Measurements from ENCODE around the gene APBA2. TPM values are rescaled to one million over a fixed set of nuclear protein-coding genes. Genes with fewer than 3 reads are reported as not detected.

Gene APBA2
- total and polyA plus RNA-seq, 2 of the 13 experiments (the other 11 are each of a cell fraction or from before 2014, with no cell fraction given): 0.62 to 2.3 TPM

DNA sequence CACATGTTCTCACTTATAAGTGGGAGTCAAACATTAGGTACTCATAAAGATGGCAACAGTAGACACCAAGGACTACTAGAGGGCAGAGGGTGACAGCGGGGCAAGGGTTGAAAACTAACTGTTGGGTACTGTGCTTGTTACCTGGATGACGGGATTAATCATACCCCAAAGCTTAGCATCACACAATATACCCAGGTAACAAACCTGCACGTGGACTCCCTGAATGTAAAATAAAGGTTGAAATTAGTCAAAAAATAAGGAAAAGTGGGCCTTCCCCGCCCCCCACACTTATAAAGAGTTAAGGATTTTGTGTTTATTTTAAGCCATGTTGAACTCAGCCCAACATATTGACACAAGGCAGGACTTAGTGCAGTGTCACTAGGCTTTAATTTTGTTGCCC is 96.1 kb downstream of the APBA2 start (continued):
- TF ChIP-seq, protein P1, sequence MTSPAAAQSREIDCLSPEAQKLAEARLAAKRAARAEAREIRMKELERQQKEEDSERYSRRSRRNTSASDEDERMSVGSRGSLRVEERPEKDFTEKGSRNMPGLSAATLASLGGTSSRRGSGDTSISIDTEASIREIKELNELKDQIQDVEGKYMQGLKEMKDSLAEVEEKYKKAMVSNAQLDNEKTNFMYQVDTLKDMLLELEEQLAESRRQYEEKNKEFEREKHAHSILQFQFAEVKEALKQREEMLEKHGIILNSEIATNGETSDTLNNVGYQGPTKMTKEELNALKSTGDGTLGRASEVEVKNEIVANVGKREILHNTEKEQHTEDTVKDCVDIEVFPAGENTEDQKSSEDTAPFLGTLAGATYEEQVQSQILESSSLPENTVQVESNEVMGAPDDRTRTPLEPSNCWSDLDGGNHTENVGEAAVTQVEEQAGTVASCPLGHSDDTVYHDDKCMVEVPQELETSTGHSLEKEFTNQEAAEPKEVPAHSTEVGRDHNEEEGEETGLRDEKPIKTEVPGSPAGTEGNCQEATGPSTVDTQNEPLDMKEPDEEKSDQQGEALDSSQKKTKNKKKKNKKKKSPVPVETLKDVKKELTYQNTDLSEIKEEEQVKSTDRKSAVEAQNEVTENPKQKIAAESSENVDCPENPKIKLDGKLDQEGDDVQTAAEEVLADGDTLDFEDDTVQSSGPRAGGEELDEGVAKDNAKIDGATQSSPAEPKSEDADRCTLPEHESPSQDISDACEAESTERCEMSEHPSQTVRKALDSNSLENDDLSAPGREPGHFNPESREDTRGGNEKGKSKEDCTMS (CRISPR knock-in tag; conservative IDR thresholded peaks at IDR 0.05): no peak

DNA sequence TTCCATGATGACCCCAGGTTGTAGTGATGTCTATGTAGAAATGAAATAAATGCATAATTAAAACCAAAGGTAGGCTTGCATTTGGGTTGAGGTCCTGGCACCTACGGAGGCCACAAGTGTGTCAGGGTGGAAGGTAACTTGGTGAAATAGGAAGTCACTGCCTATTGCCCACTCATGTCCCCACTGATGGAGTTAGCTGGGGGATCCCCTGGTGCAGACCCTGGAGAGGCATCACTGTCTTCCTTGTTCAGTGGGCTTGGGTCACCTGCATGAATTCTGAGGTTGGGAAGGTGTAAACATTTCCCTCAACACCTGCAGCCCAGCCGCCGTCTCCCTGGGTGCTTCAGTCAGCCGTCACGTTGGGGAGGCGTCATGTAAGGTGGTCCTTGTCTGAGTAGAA is 97.1 kb downstream of the APBA2 start:
- no peak overlapping the region for H3K9ac ChIP-seq (ENCODE audit: insufficient read depth, low read depth, low read length)
- 75% methylated on average over 1 of the region's 6 CpGs for WGBS (ENCODE audit: low lambda C conversion rate)
- H3K4me3 ChIP-seq (replicated peaks in 1 of 3; ENCODE audit: insufficient read depth in 1 of 3, low read depth in 2 of 3, low read length in 3 of 3): no peak overlapping the region
- 0 out of 2 replicates have a peak, but pooled peaks cover 5% of the 10 kb centered on the region for H3K4me1 ChIP-seq (ENCODE audit: insufficient read depth, low read length)
- in situ Hi-C loops (cut with HindIII; ENCODE audit: extremely low pct_ligation_motif_present, low pct_unique_long_range_greater_than_20kb) (no loop called here), intact Hi-C loops (cut with micrococcal nuclease; ENCODE audit: unreplicated experiment) (no loop called here)
- POLR2A ChIA-PET: no interaction called here
- CTCF ChIA-PET (ENCODE audit: low intra/inter-chr PET ratio, low total read pairs): no interaction called here
- no peak overlapping the region for H2AFZ ChIP-seq (ENCODE audit: low read length)
- no peak overlapping the region for H3K4me2 ChIP-seq (ENCODE audit: low read depth, low read length)
- no peaks in the 10 kb centered on the region for H3K36me3 ChIP-seq (replicated peaks in 1 of 2; ENCODE audit: control insufficient read depth in 1 of 2, insufficient read depth in 2 of 2, low read length in 2 of 2)
- H3K9me3 ChIP-seq (ENCODE audit: low read length): no peaks in the 10 kb centered on the region
- H3K27me3 ChIP-seq (ENCODE audit: control insufficient read depth in 1 of 2, insufficient read depth in 2 of 2, low read length in 2 of 2): no peaks in the 10 kb centered on the region
- FAIRE-seq (no peak), ATAC-seq (no peak), DNase-seq (ENCODE audit: low spot score) (no peak)
- no TSS peak for BruUV-seq (replicated peaks)
- no peak overlapping the region for H3K27ac ChIP-seq (ENCODE audit: extremely low read length, insufficient read depth, low read length)
- H4K20me1 ChIP-seq (ENCODE audit: insufficient read depth, low read length): no peaks in the 10 kb centered on the region
- no peaks in the 10 kb centered on the region for H3K79me2 ChIP-seq (ENCODE audit: insufficient read depth, low read length)
- TF ChIP-seq, protein P2, sequence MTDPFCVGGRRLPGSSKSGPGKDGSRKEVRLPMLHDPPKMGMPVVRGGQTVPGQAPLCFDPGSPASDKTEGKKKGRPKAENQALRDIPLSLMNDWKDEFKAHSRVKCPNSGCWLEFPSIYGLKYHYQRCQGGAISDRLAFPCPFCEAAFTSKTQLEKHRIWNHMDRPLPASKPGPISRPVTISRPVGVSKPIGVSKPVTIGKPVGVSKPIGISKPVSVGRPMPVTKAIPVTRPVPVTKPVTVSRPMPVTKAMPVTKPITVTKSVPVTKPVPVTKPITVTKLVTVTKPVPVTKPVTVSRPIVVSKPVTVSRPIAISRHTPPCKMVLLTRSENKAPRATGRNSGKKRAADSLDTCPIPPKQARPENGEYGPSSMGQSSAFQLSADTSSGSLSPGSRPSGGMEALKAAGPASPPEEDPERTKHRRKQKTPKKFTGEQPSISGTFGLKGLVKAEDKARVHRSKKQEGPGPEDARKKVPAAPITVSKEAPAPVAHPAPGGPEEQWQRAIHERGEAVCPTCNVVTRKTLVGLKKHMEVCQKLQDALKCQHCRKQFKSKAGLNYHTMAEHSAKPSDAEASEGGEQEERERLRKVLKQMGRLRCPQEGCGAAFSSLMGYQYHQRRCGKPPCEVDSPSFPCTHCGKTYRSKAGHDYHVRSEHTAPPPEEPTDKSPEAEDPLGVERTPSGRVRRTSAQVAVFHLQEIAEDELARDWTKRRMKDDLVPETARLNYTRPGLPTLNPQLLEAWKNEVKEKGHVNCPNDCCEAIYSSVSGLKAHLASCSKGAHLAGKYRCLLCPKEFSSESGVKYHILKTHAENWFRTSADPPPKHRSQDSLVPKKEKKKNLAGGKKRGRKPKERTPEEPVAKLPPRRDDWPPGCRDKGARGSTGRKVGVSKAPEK (CRISPR knock-in tag; IDR thresholded peaks at IDR 0.05; ENCODE audit: borderline replicate concordance): no peak
- no peak for TF ChIP-seq SMAD1 (CRISPR knock-in tag; IDR thresholded peaks at IDR 0.05; ENCODE audit: borderline replicate concordance, low read depth)
- no peak for TF ChIP-seq PRMT3 (CRISPR knock-in tag; IDR thresholded peaks at IDR 0.05; ENCODE audit: borderline replicate concordance, low read depth)
- no peak for TF ChIP-seq ZNF256 (CRISPR knock-in tag; conservative IDR thresholded peaks at IDR 0.05)
- TF ChIP-seq, protein P3, sequence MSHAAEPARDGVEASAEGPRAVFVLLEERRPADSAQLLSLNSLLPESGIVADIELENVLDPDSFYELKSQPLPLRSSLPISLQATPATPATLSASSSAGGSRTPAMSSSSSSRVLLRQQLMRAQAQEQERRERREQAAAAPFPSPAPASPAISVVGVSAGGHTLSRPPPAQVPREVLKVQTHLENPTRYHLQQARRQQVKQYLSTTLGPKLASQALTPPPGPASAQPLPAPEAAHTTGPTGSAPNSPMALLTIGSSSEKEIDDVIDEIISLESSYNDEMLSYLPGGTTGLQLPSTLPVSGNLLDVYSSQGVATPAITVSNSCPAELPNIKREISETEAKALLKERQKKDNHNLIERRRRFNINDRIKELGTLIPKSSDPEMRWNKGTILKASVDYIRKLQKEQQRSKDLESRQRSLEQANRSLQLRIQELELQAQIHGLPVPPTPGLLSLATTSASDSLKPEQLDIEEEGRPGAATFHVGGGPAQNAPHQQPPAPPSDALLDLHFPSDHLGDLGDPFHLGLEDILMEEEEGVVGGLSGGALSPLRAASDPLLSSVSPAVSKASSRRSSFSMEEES (CRISPR knock-in tag; IDR thresholded peaks at IDR 0.05): no peak
- no peak for TF ChIP-seq GABPA (IDR thresholded peaks at IDR 0.05; ENCODE audit: low read depth, low read length)
- TF ChIP-seq GABPA (CRISPR knock-in tag; IDR thresholded peaks at IDR 0.05; ENCODE audit: low read depth): no peak
- no peak for TF ChIP-seq CHD2 (IDR thresholded peaks at IDR 0.05; ENCODE audit: low read depth, low read length)
- TF ChIP-seq ZNF670 (CRISPR knock-in tag; IDR thresholded peaks at IDR 0.05; ENCODE audit: borderline replicate concordance): no peak
- TF ChIP-seq, protein P4, sequence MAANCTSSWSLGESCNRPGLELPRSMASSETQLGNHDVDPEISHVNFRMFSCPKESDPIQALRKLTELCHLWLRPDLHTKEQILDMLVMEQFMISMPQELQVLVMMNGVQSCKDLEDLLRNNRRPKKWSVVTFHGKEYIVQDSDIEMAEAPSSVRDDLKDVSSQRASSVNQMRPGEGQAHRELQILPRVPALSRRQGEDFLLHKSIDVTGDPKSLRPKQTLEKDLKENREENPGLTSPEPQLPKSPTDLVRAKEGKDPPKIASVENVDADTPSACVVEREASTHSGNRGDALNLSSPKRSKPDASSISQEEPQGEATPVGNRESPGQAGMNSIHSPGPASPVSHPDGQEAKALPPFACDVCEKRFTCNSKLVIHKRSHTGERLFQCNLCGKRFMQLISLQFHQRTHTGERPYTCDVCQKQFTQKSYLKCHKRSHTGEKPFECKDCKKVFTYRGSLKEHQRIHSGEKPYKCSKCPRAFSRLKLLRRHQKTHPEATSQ (CRISPR knock-in tag; IDR thresholded peaks at IDR 0.05; ENCODE audit: borderline replicate concordance): no peak
- TF ChIP-seq, protein P5, sequence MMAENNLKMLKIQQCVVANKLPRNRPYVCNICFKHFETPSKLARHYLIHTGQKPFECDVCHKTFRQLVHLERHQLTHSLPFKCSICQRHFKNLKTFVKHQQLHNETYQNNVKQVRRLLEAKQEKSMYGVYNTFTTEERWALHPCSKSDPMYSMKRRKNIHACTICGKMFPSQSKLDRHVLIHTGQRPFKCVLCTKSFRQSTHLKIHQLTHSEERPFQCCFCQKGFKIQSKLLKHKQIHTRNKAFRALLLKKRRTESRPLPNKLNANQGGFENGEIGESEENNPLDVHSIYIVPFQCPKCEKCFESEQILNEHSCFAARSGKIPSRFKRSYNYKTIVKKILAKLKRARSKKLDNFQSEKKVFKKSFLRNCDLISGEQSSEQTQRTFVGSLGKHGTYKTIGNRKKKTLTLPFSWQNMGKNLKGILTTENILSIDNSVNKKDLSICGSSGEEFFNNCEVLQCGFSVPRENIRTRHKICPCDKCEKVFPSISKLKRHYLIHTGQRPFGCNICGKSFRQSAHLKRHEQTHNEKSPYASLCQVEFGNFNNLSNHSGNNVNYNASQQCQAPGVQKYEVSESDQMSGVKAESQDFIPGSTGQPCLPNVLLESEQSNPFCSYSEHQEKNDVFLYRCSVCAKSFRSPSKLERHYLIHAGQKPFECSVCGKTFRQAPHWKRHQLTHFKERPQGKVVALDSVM (CRISPR knock-in tag; IDR thresholded peaks at IDR 0.05): no peak

Data from HepG2 (cell line).